Activated naive CD8-positive, alpha-beta T cell treated with anti-CD3 and anti-CD28 coated beads, Interleukin-2, amount 10 ng/mL, durations not matched to agents 7 days and 5 days (primary cell): ENCODE data around the gene E2F2. TPM values are rescaled to one million over a fixed set of nuclear protein-coding genes. Genes with fewer than 3 reads are reported as not detected.

ENCODE experiments used
- ATAC-seq: fragments of 150-1000 bp; cut with Tn5 transposase; one replicate; pipeline ENCODE4 v1.10.0; 2021; ENCODE audit warnings: low read depth, moderate library complexity
- POLR2A ChIA-PET: fragments of 350-600 bp; sonication (Branson Sonifier 250); formaldehyde crosslinking; loops from one replicate; lab custom pipeline; 2021; ENCODE audit warnings: antibody characterized with exemption; lab: Charles Lee
- DNase-seq: peaks from one replicate; pipeline ENCODE4 v3.0.0; 2021
- H3K27ac Mint-ChIP-seq: one replicate; pipeline ENCODE4 v1.8.0; 2022; ENCODE audit warnings: mild to moderate bottlenecking, mixed read lengths
- H3K27me3 Mint-ChIP-seq: one replicate; pipeline ENCODE4 v1.8.0; 2022; ENCODE audit warnings: mild to moderate bottlenecking, moderate library complexity, mixed read lengths
- H3K36me3 Mint-ChIP-seq: one replicate; pipeline ENCODE4 v1.8.0; 2021; ENCODE audit warnings: mild to moderate bottlenecking, mixed read lengths
- H3K4me1 Mint-ChIP-seq: one replicate; pipeline ENCODE4 v1.8.0; 2021; ENCODE audit warnings: mixed read lengths
- H3K4me3 Mint-ChIP-seq: one replicate; pipeline ENCODE4 v1.8.0; 2022; ENCODE audit warnings: mild to moderate bottlenecking, moderate library complexity, mixed read lengths
- H3K9me3 Mint-ChIP-seq: one replicate; pipeline ENCODE4 v1.8.0; 2021; ENCODE audit warnings: mixed read lengths
- total RNA-seq, 2 experiments: library from RNA; stranded (reverse); gene quantifications; one replicate each; pipeline ENCODE4 v1.2.3, GENCODE V29; 2021

The E2F2 gene, protein sequence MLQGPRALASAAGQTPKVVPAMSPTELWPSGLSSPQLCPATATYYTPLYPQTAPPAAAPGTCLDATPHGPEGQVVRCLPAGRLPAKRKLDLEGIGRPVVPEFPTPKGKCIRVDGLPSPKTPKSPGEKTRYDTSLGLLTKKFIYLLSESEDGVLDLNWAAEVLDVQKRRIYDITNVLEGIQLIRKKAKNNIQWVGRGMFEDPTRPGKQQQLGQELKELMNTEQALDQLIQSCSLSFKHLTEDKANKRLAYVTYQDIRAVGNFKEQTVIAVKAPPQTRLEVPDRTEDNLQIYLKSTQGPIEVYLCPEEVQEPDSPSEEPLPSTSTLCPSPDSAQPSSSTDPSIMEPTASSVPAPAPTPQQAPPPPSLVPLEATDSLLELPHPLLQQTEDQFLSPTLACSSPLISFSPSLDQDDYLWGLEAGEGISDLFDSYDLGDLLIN
- 10 to 100 TPM; 44.2 to 45.1 TPM for total RNA-seq

GRCh38 chr1:23530747-23531561, at the start of gene E2F2:
TSS of gene E2F2 (minus strand) at chr1:23531233. CDS start at chr1:23530793, 440 bp downstream.
- Mint-ChIP-seq H3K27ac (peak within 1 kb of the TSS; percentile 96), H3K4me3 (peak within 1 kb of the TSS; percentile 98), H3K27me3 (no peaks in the 10 kb centered on the region), H3K4me1 (peaks cover 54% of the 10 kb centered on the region), H3K9me3 (no peaks in the 10 kb centered on the region), H3K36me3 (peaks cover 16% of the 10 kb centered on the region)
- peak; percentile 79 for DNase-seq
- POLR2A ChIA-PET = interaction anchor here (0.6 to 3.7 kb wide), 16 partner anchors 9 to 1434 kb away, joined by 3 to 18 read pairs (median 6); partner anchors contain the start of genes ASAP3, ID3 and KDM1A
- ATAC-seq = peak; percentile 80

- Mint-ChIP-seq H3K9me3 (no peaks in the 10 kb centered on the region), H3K4me3 (peak overlapping the region; percentile 42), H3K36me3 (no peaks in the 10 kb centered on the region), H3K27ac (peak overlapping the region; percentile 76), H3K4me1 (peaks cover 48% of the 10 kb centered on the region), H3K27me3 (no peaks in the 10 kb centered on the region)
- DNase-seq (no peak), ATAC-seq (no peak)
- POLR2A ChIA-PET = interaction anchor here (1.0 to 4.7 kb wide), 3 partner anchors 13 to 24 kb away, joined by 3 to 47 read pairs (median 44); no protein-coding TSS in a partner anchor
Observed at GRCh38 chr1:23578997-23579363, 47.9 kb upstream of the E2F2 start.

GRCh38 chr1:23578311-23578996, 47.4 kb upstream of the E2F2 start:
- peak overlapping the region; percentile 75 for H3K4me3 Mint-ChIP-seq
- H3K27me3 Mint-ChIP-seq = no peaks in the 10 kb centered on the region
- no peak for DNase-seq
- POLR2A ChIA-PET = interaction anchor here (1.0 to 5.0 kb wide), 5 partner anchors 14 to 23 kb away, joined by 3 to 74 read pairs (median 44); partner anchors contain the start of gene ID3
- peak overlapping the region; percentile 76 for H3K27ac Mint-ChIP-seq
- H3K36me3 Mint-ChIP-seq = no peaks in the 10 kb centered on the region
- H3K4me1 Mint-ChIP-seq = peaks cover 51% of the 10 kb centered on the region
- no peak for ATAC-seq
- H3K9me3 Mint-ChIP-seq = no peaks in the 10 kb centered on the region

- ATAC-seq (peak; percentile 95), DNase-seq (no peak)
- no peaks in the 10 kb centered on the region for H3K36me3 Mint-ChIP-seq
- H3K27ac Mint-ChIP-seq = peak overlapping the region; percentile 90
- POLR2A ChIA-PET = interaction anchor here (0.6 to 5.0 kb wide), 18 partner anchors 9 to 57 kb away, joined by 3 to 74 read pairs (median 7); partner anchors contain the start of gene ID3
- H3K9me3 Mint-ChIP-seq = no peaks in the 10 kb centered on the region
- H3K4me1 Mint-ChIP-seq = peaks cover 51% of the 10 kb centered on the region
- no peaks in the 10 kb centered on the region for H3K27me3 Mint-ChIP-seq
- H3K4me3 Mint-ChIP-seq = peak overlapping the region; percentile 66
Observed at GRCh38 chr1:23577056-23578004, 46.3 kb upstream of the E2F2 start.

GRCh38 chr1:23576338-23577055, 45.5 kb upstream of the E2F2 start:
- no peak for DNase-seq
- POLR2A ChIA-PET = interaction anchor here (0.9 to 5.0 kb wide), 16 partner anchors 8 to 58 kb away, joined by 3 to 74 read pairs (median 8); partner anchors contain the start of gene ID3
- Mint-ChIP-seq H3K9me3 (no peaks in the 10 kb centered on the region), H3K4me1 (peaks cover 51% of the 10 kb centered on the region), H3K36me3 (no peaks in the 10 kb centered on the region), H3K27ac (peak overlapping the region; percentile 90), H3K27me3 (no peaks in the 10 kb centered on the region), H3K4me3 (peak overlapping the region; percentile 66)
- ATAC-seq = no peak

- Mint-ChIP-seq H3K36me3 (no peaks in the 10 kb centered on the region), H3K4me3 (no peak overlapping the region), H3K27ac (peak overlapping the region; percentile 74), H3K9me3 (no peaks in the 10 kb centered on the region), H3K27me3 (peaks cover 2% of the 10 kb centered on the region), H3K4me1 (peaks cover 48% of the 10 kb centered on the region)
- DNase-seq = no peak
- ATAC-seq = no peak
- POLR2A ChIA-PET = interaction anchor here (0.7 to 5.0 kb wide), 6 partner anchors 17 to 59 kb away, joined by 3 to 74 read pairs (median 32); partner anchors contain the start of gene ID3
Observed at GRCh38 chr1:23575226-23575810, 44.3 kb upstream of the E2F2 start.

GRCh38 chr1:23574265-23574754, 43.3 kb upstream of the E2F2 start:
- peak overlapping the region; percentile 65 for H3K27ac Mint-ChIP-seq
- DNase-seq (no peak), ATAC-seq (peak; percentile 12)
- peak overlapping the region; percentile 31 for H3K4me3 Mint-ChIP-seq
- peaks cover 8% of the 10 kb centered on the region for H3K27me3 Mint-ChIP-seq
- peaks cover 46% of the 10 kb centered on the region for H3K4me1 Mint-ChIP-seq
- POLR2A ChIA-PET = interaction anchor here (0.7 to 5.0 kb wide), 4 partner anchors 12 to 45 kb away, joined by 3 to 74 read pairs (median 24); partner anchors contain the start of gene ID3
- no peaks in the 10 kb centered on the region for H3K9me3 Mint-ChIP-seq
- H3K36me3 Mint-ChIP-seq = no peaks in the 10 kb centered on the region

GRCh38 chr1:23573574-23574182, 42.6 kb upstream of the E2F2 start:
- Mint-ChIP-seq H3K4me1 (peaks cover 42% of the 10 kb centered on the region), H3K4me3 (no peak overlapping the region), H3K9me3 (no peaks in the 10 kb centered on the region), H3K36me3 (no peaks in the 10 kb centered on the region), H3K27me3 (peaks cover 14% of the 10 kb centered on the region), H3K27ac (no peak overlapping the region)
- DNase-seq (no peak), ATAC-seq (no peak)
- POLR2A ChIA-PET = interaction anchor here (0.7 to 5.0 kb wide), 5 partner anchors 13 to 46 kb away, joined by 3 to 74 read pairs (median 3); partner anchors contain the start of gene ID3

DNA sequence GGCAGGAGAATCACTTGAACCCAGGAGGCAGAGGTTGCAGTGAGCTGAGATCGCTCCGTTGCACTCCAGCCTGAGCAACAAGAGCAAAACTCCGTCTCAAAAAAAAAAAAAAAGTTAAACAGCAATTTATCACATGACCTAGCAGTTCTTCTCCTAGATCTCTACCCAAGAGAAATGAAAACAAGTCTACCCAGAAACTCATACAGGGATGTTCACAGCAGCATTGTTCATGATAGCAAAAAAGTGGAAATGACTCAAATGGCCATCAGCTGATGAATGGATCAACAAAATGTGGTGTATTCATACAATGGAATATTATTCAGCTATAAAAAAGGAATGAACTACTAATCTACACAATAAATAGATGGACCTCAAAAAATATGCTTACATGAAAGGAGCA, 40.4 kb upstream of the E2F2 start:
- POLR2A ChIA-PET = interaction anchor here (0.7 to 1.5 kb wide), 4 partner anchors 12 to 1398 kb away, joined by 3 to 6 read pairs (median 4); partner anchors contain the start of gene ID3
- Mint-ChIP-seq H3K36me3 (peaks cover 2% of the 10 kb centered on the region), H3K27ac (no peak overlapping the region), H3K4me1 (peaks cover 29% of the 10 kb centered on the region), H3K4me3 (no peak overlapping the region), H3K9me3 (no peaks in the 10 kb centered on the region), H3K27me3 (peaks cover 25% of the 10 kb centered on the region)
- ATAC-seq = no peak
- DNase-seq = no peak

- DNase-seq (no peak), ATAC-seq (no peak)
- H3K36me3 Mint-ChIP-seq = peaks cover 2% of the 10 kb centered on the region
- peaks cover 22% of the 10 kb centered on the region for H3K4me1 Mint-ChIP-seq
- no peak overlapping the region for H3K4me3 Mint-ChIP-seq
- H3K27ac Mint-ChIP-seq = no peak overlapping the region
- POLR2A ChIA-PET = interaction anchor here (1.1 to 3.2 kb wide), 2 partner anchors 11 to 14 kb away, joined by 4 to 14 read pairs; partner anchors contain the start of gene ID3
- H3K9me3 Mint-ChIP-seq = no peaks in the 10 kb centered on the region
- peaks cover 25% of the 10 kb centered on the region for H3K27me3 Mint-ChIP-seq
Observed at GRCh38 chr1:23570001-23570691, 39.1 kb upstream of the E2F2 start.
